Esophagus squamous epithelium (tissue), 5 donors: ENCODE data around the gene DYDC2. TPM values are rescaled to one million over a fixed set of nuclear protein-coding genes. Genes with fewer than 3 reads are reported as not detected.

Source experiments
- DNase-seq: peaks from one replicate; lab custom pipeline; 2025; lab: John Stamatoyannopoulos, UW
- H3K27ac ChIP-seq, 4 donors: fragments of 200-600 bp; sonication (generic); one replicate each; pipeline ENCODE4 v1.5.1; 2016 to 2019; ENCODE audit warnings: mild to moderate bottlenecking in 1 of 4
- H3K27me3 ChIP-seq, 4 donors: fragments of 200-600 bp; sonication (generic); 1 replicate in 3 of 4; 2 replicates in 1 of 4; pipeline versions ENCODE4 v1.5.1 to v1.6.0; 2017 to 2021; ENCODE audit warnings: antibody characterized with exemption in 1 of 4
- H3K36me3 ChIP-seq, 3 donors: fragments of 200-600 bp; sonication (generic); one replicate each; pipeline ENCODE4 v1.5.1; 2016 to 2019
- H3K4me1 ChIP-seq, 3 donors: fragments of 200-600 bp; sonication (generic); one replicate each; pipeline ENCODE4 v1.5.1; 2017 to 2019
- H3K4me3 ChIP-seq, 4 donors: fragments of 200-600 bp; sonication (generic); 1 replicate in 3 of 4; 2 replicates in 1 of 4; pipeline ENCODE4 v1.5.1; 2016 to 2019; ENCODE audit warnings: mild to moderate bottlenecking in 2 of 4, moderate library complexity in 1 of 4
- H3K9me3 ChIP-seq, 3 donors: fragments of 200-600 bp; sonication (generic); one replicate each; pipeline ENCODE4 v1.5.1; 2016 to 2019
- CTCF ChIP-seq, 6 experiments: fragments of 450-650 bp in 4 of 6; fragments of 200-600 bp in 2 of 6; sonication (generic) in 2 of 6; IDR thresholded peaks; one replicate each; pipeline ENCODE4 v1.5.1; 2016 to 2019; ENCODE audit warnings: antibody characterized with exemption in 6 of 6, mild to moderate bottlenecking in 4 of 6, moderate library complexity in 4 of 6
- POLR2A ChIP-seq, 4 donors: fragments of 450-650 bp; IDR thresholded peaks; one replicate each; pipeline ENCODE4 v1.6.1; 2017; ENCODE audit warnings: antibody characterized with exemption in 4 of 4, mild to moderate bottlenecking in 4 of 4, moderate library complexity in 3 of 4
- WGBS, 2 donors: methylation state at CpG; one replicate each; pipeline ENCODE4 v1.1.5; 2018; 5-methylcytosine and 5-hydroxymethylcytosine counted together
- intact Hi-C: fragments of 100-400 bp; cut with DNase I; formaldehyde crosslinking; loops from one replicate; pipeline ENCODE4 v1.15.0; 2022
- total RNA-seq, 4 donors: library from RNA; depleted of rRNA; stranded (reverse); fragments of >200 nt; gene quantifications; one replicate each; pipeline ENCODE4 v1.1.0, GENCODE V29; 2016
- donor health status: DM: yes; HTN: yes; CAD: no.

Gene DYDC2
- total RNA-seq, 4 donors from 2014 or later = 0.15 TPM; not detected in 3

- no peak for TF ChIP-seq POLR2A (IDR thresholded peaks at IDR 0.05)
- no peak for TF ChIP-seq CTCF (IDR thresholded peaks at IDR 0.05)
- no peak overlapping the region for H3K4me3 ChIP-seq
- no peaks in the 10 kb centered on the region for H3K36me3 ChIP-seq
- H3K27me3 ChIP-seq = no peaks in the 10 kb centered on the region
- peaks cover 0 to 12% (median 0%) of the 10 kb centered on the region in 3 donors for H3K4me1 ChIP-seq
- no peaks in the 10 kb centered on the region for H3K9me3 ChIP-seq
- intact Hi-C loops = loop anchor here (10.0 kb wide), 1 partner anchor 125 kb away; no protein-coding TSS in a partner anchor
- DNase-seq = no peak
- no peak overlapping the region for H3K27ac ChIP-seq
- WGBS, 2 donors = 46 to 47% methylated on average over 3 of the region's 3 CpGs
Measured at GRCh38 chr10:80379701-80380100, 23.1 kb downstream of the DYDC2 start.

- intact Hi-C loops = loop anchor here (10.0 kb wide), 1 partner anchor 125 kb away; no protein-coding TSS in a partner anchor
- WGBS, 2 donors = 63 to 74% methylated on average over 4 of the region's 4 CpGs
- no peaks in the 10 kb centered on the region for H3K9me3 ChIP-seq
Measured at GRCh38 chr10:80380185-80380584, 23.6 kb downstream of the DYDC2 start.

GRCh38 chr10:80382989-80383388 is 26.4 kb downstream of the DYDC2 start:
- Histone ChIP-seq H3K4me3 (no peak overlapping the region), H3K9me3 (no peaks in the 10 kb centered on the region), H3K4me1 (peaks cover 0 to 16% (median 0%) of the 10 kb centered on the region in 3 donors), H3K27me3 (no peaks in the 10 kb centered on the region), H3K27ac (no peak overlapping the region), H3K36me3 (no peaks in the 10 kb centered on the region)
- intact Hi-C loops = loop anchor here (10.0 kb wide), 1 partner anchor 122 kb away; no protein-coding TSS in a partner anchor
- DNase-seq = no peak
- 9 to 11% methylated on average over 4 of the region's 4 CpGs for WGBS, 2 donors
- TF ChIP-seq POLR2A (IDR thresholded peaks at IDR 0.05) (no peak), CTCF (IDR thresholded peaks at IDR 0.05) (peak in 5 of 6 experiments; percentile 44 to 73 (median 60))

More at GRCh38 chr10:80380185-80380584, 23.6 kb downstream of the DYDC2 start:
- Histone ChIP-seq H3K4me1 (peaks cover 0 to 12% (median 0%) of the 10 kb centered on the region in 3 donors), H3K4me3 (no peak overlapping the region), H3K36me3 (no peaks in the 10 kb centered on the region), H3K27me3 (no peaks in the 10 kb centered on the region), H3K27ac (no peak overlapping the region)
- DNase-seq = no peak
- no peak for TF ChIP-seq POLR2A (IDR thresholded peaks at IDR 0.05)
- TF ChIP-seq CTCF (IDR thresholded peaks at IDR 0.05) = no peak

GRCh38 chr10:80390740-80391139 is 34.2 kb downstream of the DYDC2 start:
- Histone ChIP-seq H3K27ac (no peak overlapping the region), H3K9me3 (no peaks in the 10 kb centered on the region), H3K27me3 (no peaks in the 10 kb centered on the region), H3K4me1 (peaks cover 5 to 41% (median 18%) of the 10 kb centered on the region in 3 donors), H3K4me3 (no peak overlapping the region), H3K36me3 (no peaks in the 10 kb centered on the region)
- WGBS, 2 donors = 76 to 86% methylated on average over 4 to 9 of the region's 9 CpGs
- intact Hi-C loops = no loop called here
- no peak for DNase-seq
- no peak for TF ChIP-seq CTCF (IDR thresholded peaks at IDR 0.05)
- TF ChIP-seq POLR2A (IDR thresholded peaks at IDR 0.05) = no peak

GRCh38 chr10:80392250-80392649 is 35.7 kb downstream of the DYDC2 start:
- no peaks in the 10 kb centered on the region for H3K9me3 ChIP-seq
- intact Hi-C loops = no loop called here

More at GRCh38 chr10:80392250-80392649, 35.7 kb downstream of the DYDC2 start:
- TF ChIP-seq POLR2A (IDR thresholded peaks at IDR 0.05) (no peak), CTCF (IDR thresholded peaks at IDR 0.05) (no peak)
- Histone ChIP-seq H3K4me1 (peaks cover 5 to 41% (median 18%) of the 10 kb centered on the region in 3 donors), H3K4me3 (no peak overlapping the region), H3K27me3 (no peaks in the 10 kb centered on the region), H3K36me3 (no peaks in the 10 kb centered on the region), H3K27ac (no peak overlapping the region)
- WGBS, 2 donors = 56 to 67% methylated on average over 6 of the region's 6 CpGs
- DNase-seq = no peak
